Measurements from ENCODE around the gene HYLS1.

HYLS1 gene

DNA sequence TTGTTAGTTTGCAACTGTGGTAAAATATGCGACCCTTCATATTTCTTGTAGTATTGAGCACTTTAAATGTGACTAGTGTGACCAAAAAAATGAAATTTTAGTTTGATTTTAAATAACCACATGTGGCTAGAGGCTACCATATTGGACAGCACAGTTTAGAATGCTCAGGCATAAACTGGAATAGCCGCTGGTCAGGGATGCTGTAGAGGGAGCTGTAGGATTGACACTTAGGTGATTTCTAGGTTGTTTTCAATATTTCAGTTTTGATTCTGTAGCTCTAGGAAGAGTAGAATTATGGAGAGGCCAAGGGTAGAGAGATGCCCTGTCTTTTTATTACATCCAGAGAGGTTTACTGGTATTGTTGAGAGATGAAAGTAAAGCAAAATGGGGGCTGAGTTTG is 47.6 kb downstream of the HYLS1 start:
- Histone ChIP-seq H3K4me1 (ENCODE audit: control insufficient read depth in 1 of 2, insufficient read depth in 2 of 2, low read length in 2 of 2) (peaks cover 0 to 30% of the 10 kb centered on the region in 2 donors), H3K36me3 (ENCODE audit: control insufficient read depth in 1 of 2, insufficient read depth in 2 of 2, low read length in 2 of 2) (no peaks in the 10 kb centered on the region), H3K27ac (ENCODE audit: low read length) (no peak overlapping the region), H3K27me3 (ENCODE audit: low read depth, low read length) (no peaks in the 10 kb centered on the region), H3K9me3 (ENCODE audit: control insufficient read depth in 1 of 2, low read length in 2 of 2) (no peaks in the 10 kb centered on the region), H3K4me3 (ENCODE audit: low read depth in 1 of 2, low read length in 2 of 2) (no peak overlapping the region)

DNA sequence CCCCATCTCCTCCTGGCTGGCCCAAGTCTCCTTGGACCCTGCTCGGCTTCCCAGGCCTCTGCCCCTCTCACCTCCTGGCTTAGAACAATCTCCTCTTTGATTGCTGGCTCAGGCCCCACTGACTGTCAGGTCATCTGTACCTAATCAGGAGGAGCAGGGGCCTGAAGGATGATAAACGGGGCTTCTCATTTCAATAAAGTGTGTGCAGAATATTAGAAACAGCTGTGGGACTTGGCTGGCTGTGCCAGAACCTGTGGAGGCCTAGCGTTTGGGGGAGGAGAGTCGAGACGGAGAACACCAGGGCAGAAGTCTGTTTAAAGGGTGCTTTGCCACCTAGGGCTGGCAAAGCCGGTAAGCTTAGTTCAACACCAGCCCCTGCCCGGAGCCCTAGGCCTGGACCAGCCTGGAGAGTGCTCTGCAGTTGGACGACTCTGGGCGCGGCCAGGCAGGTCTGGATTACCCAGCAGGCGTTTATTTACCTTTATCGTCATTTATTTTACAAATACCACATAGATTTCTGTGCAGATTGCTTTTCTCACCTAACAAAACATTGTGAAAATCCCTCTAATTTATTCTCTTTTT is 48.2 kb downstream of the HYLS1 start:
- H3K27ac ChIP-seq (ENCODE audit: low read length): no peak overlapping the region
- peaks cover 0 to 30% of the 10 kb centered on the region in 2 donors for H3K4me1 ChIP-seq (ENCODE audit: control insufficient read depth in 1 of 2, insufficient read depth in 2 of 2, low read length in 2 of 2)
- no peaks in the 10 kb centered on the region for H3K9me3 ChIP-seq (ENCODE audit: control insufficient read depth in 1 of 2, low read length in 2 of 2)
- no peaks in the 10 kb centered on the region for H3K36me3 ChIP-seq (ENCODE audit: control insufficient read depth in 1 of 2, insufficient read depth in 2 of 2, low read length in 2 of 2)
- no peaks in the 10 kb centered on the region for H3K27me3 ChIP-seq (ENCODE audit: low read depth, low read length)
- H3K4me3 ChIP-seq (ENCODE audit: low read depth in 1 of 2, low read length in 2 of 2): no peak overlapping the region

DNA sequence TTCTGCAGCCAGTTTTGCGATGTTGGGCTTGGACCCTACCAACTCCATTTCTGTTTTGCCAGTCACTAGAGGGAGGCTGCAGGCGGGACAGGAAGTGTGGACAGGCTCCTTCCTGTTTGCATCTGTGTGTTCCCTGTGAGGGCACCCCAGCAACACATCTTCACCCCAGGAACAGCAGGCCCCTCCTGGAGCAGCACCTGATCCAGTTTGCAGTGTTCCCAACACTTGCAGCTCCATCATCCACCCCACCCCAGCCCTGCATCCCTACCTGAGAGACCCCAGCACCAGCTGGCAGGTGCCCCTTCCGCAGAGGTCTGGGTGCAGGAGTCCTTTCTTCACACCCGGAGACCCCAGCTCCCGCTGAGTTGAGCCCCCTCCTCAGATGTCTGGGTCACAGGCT is 51.0 kb downstream of the HYLS1 start:
- H3K4me1 ChIP-seq (ENCODE audit: control insufficient read depth in 1 of 2, insufficient read depth in 2 of 2, low read length in 2 of 2): peaks cover 0 to 37% of the 10 kb centered on the region in 2 donors
- no peak overlapping the region for H3K27ac ChIP-seq (ENCODE audit: low read length)
- no peak overlapping the region for H3K4me3 ChIP-seq (ENCODE audit: low read depth in 1 of 2, low read length in 2 of 2)
- no peaks in the 10 kb centered on the region for H3K36me3 ChIP-seq (ENCODE audit: control insufficient read depth in 1 of 2, insufficient read depth in 2 of 2, low read length in 2 of 2)
- no peaks in the 10 kb centered on the region for H3K27me3 ChIP-seq (ENCODE audit: low read depth, low read length)
- no peaks in the 10 kb centered on the region for H3K9me3 ChIP-seq (ENCODE audit: control insufficient read depth in 1 of 2, low read length in 2 of 2)

DNA sequence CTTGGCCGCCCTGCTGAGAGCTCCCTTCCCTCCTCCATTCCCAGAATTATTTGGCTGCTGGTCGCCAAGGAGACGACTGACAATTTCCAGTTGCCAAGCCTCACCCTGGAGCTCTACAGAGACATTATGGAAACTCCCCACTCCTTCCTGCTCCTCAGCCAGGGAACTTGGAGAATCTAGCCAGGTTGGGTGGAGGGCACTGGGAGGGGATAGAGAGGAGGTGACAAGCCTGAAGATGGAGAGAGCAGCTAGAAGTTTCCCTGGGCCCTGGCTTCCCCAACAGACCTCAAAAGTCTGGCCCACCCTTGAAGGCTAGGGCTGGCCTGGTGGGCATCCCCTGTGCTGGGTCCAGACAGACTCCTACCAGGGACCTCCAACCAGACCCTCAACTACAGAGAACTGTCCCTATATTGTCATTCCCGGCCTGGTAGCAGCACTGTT is 51.6 kb downstream of the HYLS1 start:
- Histone ChIP-seq H3K4me3 (ENCODE audit: low read depth in 1 of 2, low read length in 2 of 2) (no peak overlapping the region), H3K9me3 (ENCODE audit: control insufficient read depth in 1 of 2, low read length in 2 of 2) (no peaks in the 10 kb centered on the region), H3K4me1 (ENCODE audit: control insufficient read depth in 1 of 2, insufficient read depth in 2 of 2, low read length in 2 of 2) (peaks cover 0 to 37% of the 10 kb centered on the region in 2 donors), H3K27me3 (ENCODE audit: low read depth, low read length) (no peaks in the 10 kb centered on the region), H3K36me3 (ENCODE audit: control insufficient read depth in 1 of 2, insufficient read depth in 2 of 2, low read length in 2 of 2) (no peaks in the 10 kb centered on the region), H3K27ac (ENCODE audit: low read length) (no peak overlapping the region)

DNA sequence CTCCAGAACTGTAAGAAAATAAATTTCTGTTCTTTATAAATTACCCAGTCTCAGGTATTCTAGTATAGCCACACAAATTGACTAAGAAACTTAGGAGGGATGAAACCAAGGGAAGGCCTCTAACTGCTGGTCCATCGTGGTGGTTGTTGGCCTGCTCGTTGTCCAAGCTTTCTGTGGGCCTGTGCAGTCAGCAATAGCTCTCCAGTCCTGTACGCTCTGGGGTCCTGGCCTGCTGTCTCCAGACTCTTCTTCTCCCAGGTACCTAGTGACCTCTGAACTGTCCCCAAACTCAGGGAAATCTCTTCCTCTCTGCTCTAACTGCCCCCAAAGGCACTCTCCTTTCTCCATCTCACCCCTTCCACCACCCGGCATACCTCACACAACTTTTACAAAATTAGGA is 52.7 kb downstream of the HYLS1 start:
- no peaks in the 10 kb centered on the region for H3K9me3 ChIP-seq (ENCODE audit: control insufficient read depth in 1 of 2, low read length in 2 of 2)
- no peak overlapping the region for H3K27ac ChIP-seq (ENCODE audit: low read length)
- H3K36me3 ChIP-seq (ENCODE audit: control insufficient read depth in 1 of 2, insufficient read depth in 2 of 2, low read length in 2 of 2): no peaks in the 10 kb centered on the region
- peaks cover 0 to 37% of the 10 kb centered on the region in 2 donors for H3K4me1 ChIP-seq (ENCODE audit: control insufficient read depth in 1 of 2, insufficient read depth in 2 of 2, low read length in 2 of 2)
- H3K4me3 ChIP-seq (ENCODE audit: low read depth in 1 of 2, low read length in 2 of 2): no peak overlapping the region
- H3K27me3 ChIP-seq (ENCODE audit: low read depth, low read length): no peaks in the 10 kb centered on the region

DNA sequence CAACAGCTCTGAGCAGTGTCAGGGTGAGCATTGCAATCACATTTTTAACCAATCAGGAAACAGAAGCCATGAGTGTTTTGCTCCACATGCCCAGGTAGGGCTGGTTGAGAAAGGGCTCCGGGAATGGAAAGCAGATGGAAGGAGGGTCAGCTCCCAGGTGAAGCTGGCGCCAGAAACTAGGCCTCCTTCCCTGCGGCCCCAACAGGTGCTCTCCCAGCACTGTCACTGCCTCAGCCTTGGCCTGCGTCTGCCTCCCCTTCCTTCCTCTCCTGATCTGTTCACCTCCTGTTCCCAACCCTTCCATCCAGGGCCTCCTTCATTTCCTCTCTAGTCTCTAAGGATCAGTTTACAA is 53.8 kb downstream of the HYLS1 start:
- Histone ChIP-seq H3K27ac (ENCODE audit: low read length) (no peak overlapping the region), H3K27me3 (ENCODE audit: low read depth, low read length) (no peaks in the 10 kb centered on the region), H3K4me3 (ENCODE audit: low read depth in 1 of 2, low read length in 2 of 2) (no peak overlapping the region), H3K4me1 (ENCODE audit: control insufficient read depth in 1 of 2, insufficient read depth in 2 of 2, low read length in 2 of 2) (peaks cover 0 to 29% of the 10 kb centered on the region in 2 donors), H3K36me3 (ENCODE audit: control insufficient read depth in 1 of 2, insufficient read depth in 2 of 2, low read length in 2 of 2) (no peaks in the 10 kb centered on the region), H3K9me3 (ENCODE audit: control insufficient read depth in 1 of 2, low read length in 2 of 2) (no peaks in the 10 kb centered on the region)

DNA sequence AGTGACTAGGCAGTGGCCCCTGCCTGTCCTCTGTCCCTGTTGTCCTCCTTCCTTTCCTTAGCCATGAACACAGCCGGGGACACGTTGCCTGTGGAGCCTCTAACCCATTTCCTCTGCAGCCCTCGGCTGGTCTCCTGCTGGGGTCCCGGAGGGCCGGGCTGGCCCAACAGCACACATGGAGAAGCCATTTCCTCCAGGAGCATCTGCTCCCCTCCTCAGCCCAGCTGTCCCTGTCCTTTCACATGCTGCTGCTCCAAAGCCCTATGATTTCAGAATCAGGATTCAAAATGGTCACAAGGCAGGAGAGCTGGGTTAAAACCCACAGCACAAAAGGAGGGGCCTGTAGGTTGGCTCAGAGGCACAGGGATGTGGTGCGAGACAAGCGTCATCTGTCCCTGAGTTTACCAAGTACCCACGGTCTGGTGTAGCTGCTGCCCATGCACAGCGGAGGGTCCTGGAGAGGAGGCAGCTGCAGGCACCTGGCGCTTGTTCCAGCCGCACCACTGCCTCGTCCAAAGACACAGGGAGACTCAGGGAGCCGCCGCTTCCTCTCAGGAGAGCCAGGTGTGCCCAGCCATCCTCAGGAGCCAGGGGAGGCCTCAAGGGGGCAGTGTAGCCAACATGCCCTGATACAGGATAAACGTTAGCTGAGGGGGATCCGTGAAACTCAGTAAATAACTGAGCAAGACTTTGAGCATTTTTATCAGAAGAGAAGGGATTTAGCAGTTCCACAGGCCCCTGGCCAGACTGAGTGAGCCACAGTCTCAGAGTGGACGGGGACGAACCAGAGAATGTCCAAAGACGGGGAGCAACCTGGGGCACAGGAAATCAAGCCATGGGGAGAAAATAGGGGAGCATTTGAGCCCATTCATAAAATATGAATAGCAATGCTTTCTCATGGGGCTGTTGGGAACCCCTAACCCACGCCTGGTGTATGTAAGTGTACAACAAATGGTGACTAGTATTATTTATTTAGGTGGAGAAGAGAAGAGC is 54.4 kb downstream of the HYLS1 start:
- peaks cover 0 to 29% of the 10 kb centered on the region in 2 donors for H3K4me1 ChIP-seq (ENCODE audit: control insufficient read depth in 1 of 2, insufficient read depth in 2 of 2, low read length in 2 of 2)
- no peaks in the 10 kb centered on the region for H3K27me3 ChIP-seq (ENCODE audit: low read depth, low read length)
- H3K4me3 ChIP-seq (ENCODE audit: low read depth in 1 of 2, low read length in 2 of 2): no peak overlapping the region
- H3K9me3 ChIP-seq (ENCODE audit: control insufficient read depth in 1 of 2, low read length in 2 of 2): no peaks in the 10 kb centered on the region
- H3K27ac ChIP-seq (ENCODE audit: low read length): no peak overlapping the region
- H3K36me3 ChIP-seq (ENCODE audit: control insufficient read depth in 1 of 2, insufficient read depth in 2 of 2, low read length in 2 of 2): no peaks in the 10 kb centered on the region

DNA sequence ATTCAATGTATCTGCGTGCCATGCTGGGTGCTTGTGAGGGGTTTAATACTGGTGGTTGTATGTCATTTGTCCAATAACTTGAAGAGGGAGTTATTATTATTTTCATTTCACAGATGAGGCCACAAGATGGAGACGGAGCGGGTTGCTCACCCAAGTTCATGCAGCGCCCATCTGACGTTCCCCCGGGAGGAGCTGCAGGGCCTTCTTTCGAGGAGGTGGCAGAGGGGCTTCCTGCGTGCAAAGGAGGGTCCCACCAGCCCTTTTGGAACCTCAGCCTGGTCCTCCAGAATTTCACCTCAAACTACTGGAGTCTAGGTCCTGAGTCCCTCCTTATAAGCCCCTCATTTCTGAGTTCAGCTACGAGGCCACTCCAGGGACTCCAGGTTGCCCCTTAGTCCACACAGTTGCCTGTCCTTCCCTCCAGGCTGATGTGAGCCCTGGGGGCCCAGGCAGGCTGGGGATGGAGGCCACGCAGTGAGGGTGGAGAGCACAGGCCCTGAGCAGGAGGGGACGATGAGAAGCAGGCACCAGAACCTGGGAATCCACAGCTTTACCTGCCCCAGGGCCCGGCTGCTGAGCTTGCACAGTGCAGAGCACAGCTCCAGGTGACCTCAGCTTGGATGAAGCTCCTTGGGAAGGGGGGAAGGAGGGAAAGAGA is 55.4 kb downstream of the HYLS1 start:
- no peak overlapping the region for H3K27ac ChIP-seq (ENCODE audit: low read length)
- H3K4me1 ChIP-seq (ENCODE audit: control insufficient read depth in 1 of 2, insufficient read depth in 2 of 2, low read length in 2 of 2): peaks cover 0 to 29% of the 10 kb centered on the region in 2 donors
- no peaks in the 10 kb centered on the region for H3K36me3 ChIP-seq (ENCODE audit: control insufficient read depth in 1 of 2, insufficient read depth in 2 of 2, low read length in 2 of 2)
- no peaks in the 10 kb centered on the region for H3K9me3 ChIP-seq (ENCODE audit: control insufficient read depth in 1 of 2, low read length in 2 of 2)
- H3K4me3 ChIP-seq (ENCODE audit: low read depth in 1 of 2, low read length in 2 of 2): no peak overlapping the region
- H3K27me3 ChIP-seq (ENCODE audit: low read depth, low read length): no peaks in the 10 kb centered on the region

DNA sequence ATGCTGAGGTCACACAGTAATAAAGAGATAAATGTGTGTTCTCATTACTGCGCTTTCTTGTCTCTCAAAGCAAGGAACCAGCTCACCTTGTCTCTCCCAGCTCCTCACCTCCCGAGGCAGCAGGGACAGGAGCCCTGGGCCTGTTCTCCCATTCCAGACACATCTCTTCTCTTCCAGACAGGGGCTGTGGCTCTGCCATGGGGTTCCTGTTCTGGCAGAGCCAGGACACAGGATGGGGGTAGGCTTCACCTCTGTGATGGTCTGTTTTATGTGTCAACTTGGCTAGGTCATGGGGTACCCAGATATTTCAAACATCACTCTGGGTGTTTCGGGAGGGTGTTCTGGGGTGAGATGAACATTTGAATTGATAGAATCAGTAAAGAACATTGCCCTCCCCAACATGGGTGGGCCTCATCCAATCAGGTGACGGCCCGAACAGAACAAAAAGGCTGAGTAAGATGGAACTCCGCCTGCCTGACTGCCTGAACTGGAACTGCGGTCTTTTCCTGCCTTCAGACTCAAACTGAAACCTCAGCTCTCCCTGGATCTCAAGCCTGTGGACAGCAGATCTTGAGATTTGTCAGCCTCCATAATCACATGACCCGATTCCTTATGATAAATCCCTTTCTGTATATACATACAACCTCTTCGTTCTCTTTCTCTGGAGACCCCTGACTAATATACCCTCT is 56.3 kb downstream of the HYLS1 start:
- Histone ChIP-seq H3K9me3 (ENCODE audit: control insufficient read depth in 1 of 2, low read length in 2 of 2) (no peaks in the 10 kb centered on the region), H3K36me3 (ENCODE audit: control insufficient read depth in 1 of 2, insufficient read depth in 2 of 2, low read length in 2 of 2) (no peaks in the 10 kb centered on the region), H3K4me1 (ENCODE audit: control insufficient read depth in 1 of 2, insufficient read depth in 2 of 2, low read length in 2 of 2) (peaks cover 0 to 25% of the 10 kb centered on the region in 2 donors), H3K27me3 (ENCODE audit: low read depth, low read length) (no peaks in the 10 kb centered on the region), H3K4me3 (ENCODE audit: low read depth in 1 of 2, low read length in 2 of 2) (no peak overlapping the region), H3K27ac (ENCODE audit: low read length) (no peak overlapping the region)

DNA sequence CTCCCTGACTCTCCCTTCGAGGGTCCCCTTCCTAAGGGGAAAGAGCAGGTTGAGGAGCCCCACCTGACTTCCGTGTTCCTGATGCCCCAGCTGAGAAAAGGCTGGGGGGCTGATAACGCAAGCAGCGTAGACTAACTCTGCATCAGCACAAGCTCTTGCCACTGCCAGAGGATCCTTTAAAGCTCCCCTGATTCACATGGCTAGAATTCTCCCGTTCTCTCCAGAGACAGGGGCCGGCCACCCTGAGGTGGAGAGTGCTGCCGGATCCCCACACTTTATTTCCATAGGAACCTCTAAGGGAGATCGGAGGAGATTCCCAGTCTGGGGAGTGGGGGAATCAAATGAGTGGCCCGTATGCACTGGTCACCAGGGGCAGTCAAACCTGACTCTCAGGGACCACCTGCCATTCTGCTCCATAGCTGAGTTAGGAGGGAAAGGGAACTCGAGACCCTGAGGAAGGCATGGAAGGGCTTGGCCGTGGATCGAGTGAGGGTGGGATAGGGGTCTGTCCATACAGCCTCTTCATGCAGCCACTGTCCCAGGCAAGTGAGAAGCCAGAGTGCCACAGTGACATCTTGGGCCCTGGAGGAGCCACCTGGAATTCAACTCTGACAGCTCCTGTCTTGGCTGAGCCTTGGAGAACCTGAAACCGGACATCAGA is 57.0 kb downstream of the HYLS1 start:
- H3K4me1 ChIP-seq (ENCODE audit: control insufficient read depth in 1 of 2, insufficient read depth in 2 of 2, low read length in 2 of 2): peaks cover 0 to 18% of the 10 kb centered on the region in 2 donors
- no peaks in the 10 kb centered on the region for H3K9me3 ChIP-seq (ENCODE audit: control insufficient read depth in 1 of 2, low read length in 2 of 2)
- no peaks in the 10 kb centered on the region for H3K36me3 ChIP-seq (ENCODE audit: control insufficient read depth in 1 of 2, insufficient read depth in 2 of 2, low read length in 2 of 2)
- no peak overlapping the region for H3K4me3 ChIP-seq (ENCODE audit: low read depth in 1 of 2, low read length in 2 of 2)
- H3K27me3 ChIP-seq (ENCODE audit: low read depth, low read length): no peaks in the 10 kb centered on the region
- no peak overlapping the region for H3K27ac ChIP-seq (ENCODE audit: low read length)

All from muscle layer of duodenum (tissue), 2 donors.